GM12874 (cell line): ENCODE data around the gene NCOA7.
A peak's percentile ranks its signal among the peaks of the same experiment; 100 is the strongest.

ENCODE experiments used
- CTCF ChIP-seq: IDR thresholded peaks from 2 replicates; pipeline ENCODE4 v1.5.1; 2011; ENCODE audit warnings: low read depth, mild to moderate bottlenecking, control low read depth, low read length, moderate library complexity; ENCODE audit not compliant: insufficient read depth

Gene NCOA7

GRCh38 chr6:125949069-125949468, 158.3 kb downstream of the NCOA7 start:
- no peak for TF ChIP-seq CTCF

- no peak for TF ChIP-seq CTCF
Measured at GRCh38 chr6:125950293-125950692, 159.5 kb downstream of the NCOA7 start.

- TF ChIP-seq CTCF, result no peak
Measured at GRCh38 chr6:125951323-125951722, 160.6 kb downstream of the NCOA7 start.

- TF ChIP-seq CTCF, result peak; percentile 49
Measured at GRCh38 chr6:125952764-125953501, 162.2 kb downstream of the NCOA7 start.

- TF ChIP-seq CTCF, result no peak
Measured at GRCh38 chr6:125953502-125953875, 162.7 kb downstream of the NCOA7 start.

- TF ChIP-seq CTCF, result no peak
Measured at GRCh38 chr6:125954735-125955339, 164.1 kb downstream of the NCOA7 start.

- no peak for TF ChIP-seq CTCF
Measured at GRCh38 chr6:125955973-125956372, 165.2 kb downstream of the NCOA7 start.
